Stimulated activated CD4-positive, alpha-beta T cell treated with anti-CD3 and anti-CD28 coated beads, Interleukin-15, amount 100 ng/mL, for 24 hours (primary cell): ENCODE measurements around the gene SULT1A1.
"Not testable (repeated sequence)": the region's sequence is repeated elsewhere in the genome, so short reads cannot be mapped to it uniquely, and the experiment has no call there.

Experiments
- DNase-seq: peaks from one replicate; pipeline ENCODE4 v3.0.0-alpha.2; 2020

The SULT1A1 gene

GRCh38 chr16:28608496-28608808 lies 1.4 kb downstream of the SULT1A1 start:
- DNase-seq, result not testable (repeated sequence)

GRCh38 chr16:28607681-28608495 lies 2.0 kb downstream of the SULT1A1 start:
- not testable (repeated sequence) for DNase-seq

- DNase-seq, result no peak
Observed at GRCh38 chr16:28607116-28607623, 2.7 kb downstream of the SULT1A1 start.

- DNase-seq, result no peak
Observed at GRCh38 chr16:28606291-28607115, 3.3 kb downstream of the SULT1A1 start.

- no peak for DNase-seq
Observed at GRCh38 chr16:28604186-28604565, 5.7 kb downstream of the SULT1A1 start.

GRCh38 chr16:28603381-28604185 lies 6.3 kb downstream of the SULT1A1 start:
- no peak for DNase-seq

GRCh38 chr16:28602529-28602928 lies 7.3 kb downstream of the SULT1A1 start:
- no peak for DNase-seq

GRCh38 chr16:28602062-28602461 lies 7.8 kb downstream of the SULT1A1 start:
- DNase-seq, result not testable (repeated sequence)

GRCh38 chr16:28601589-28601988 lies 8.3 kb downstream of the SULT1A1 start:
- DNase-seq, result not testable (repeated sequence)

- DNase-seq, result not testable (repeated sequence)
Observed at GRCh38 chr16:28600965-28601364, 8.9 kb downstream of the SULT1A1 start.

GRCh38 chr16:28599377-28600285 lies 10.2 kb downstream of the SULT1A1 start:
- DNase-seq, result not testable (repeated sequence)

- DNase-seq, result no peak
Observed at GRCh38 chr16:28597692-28598261, 12.1 kb downstream of the SULT1A1 start.

GRCh38 chr16:28596840-28597691 lies 12.8 kb downstream of the SULT1A1 start, which contains the start of gene SULT1A2:
SULT1A2 (minus strand) TSS chr16:28597050; CDS start chr16:28595930, 1,120 bp downstream.
- no peak for DNase-seq

GRCh38 chr16:28596115-28596630 lies 13.7 kb downstream of the SULT1A1 start:
- no peak for DNase-seq

GRCh38 chr16:28595451-28595850 lies 14.4 kb downstream of the SULT1A1 start:
- DNase-seq, result not testable (repeated sequence)

GRCh38 chr16:28592979-28593553 lies 16.8 kb downstream of the SULT1A1 start:
- DNase-seq, result no peak

- no peak for DNase-seq
Observed at GRCh38 chr16:28592511-28592910, 17.3 kb downstream of the SULT1A1 start.

GRCh38 chr16:28591355-28591754 lies 18.5 kb downstream of the SULT1A1 start:
- no peak for DNase-seq
